ENCODE data around the gene FNDC3B.

- TF ChIP-seq CTCF (IDR thresholded peaks at IDR 0.05; ENCODE audit: low read depth, low read length) (no peak), EZH2phosphoT487 (IDR thresholded peaks at IDR 0.05; ENCODE audit: low read depth) (no peak)
Measured at GRCh38 chr3:172279974-172280373, 240.6 kb downstream of the FNDC3B start.

Data from OCI-LY3 (cell line).